GM19372 (cell line): ENCODE measurements around the gene CDC6.

Source experiments
- ATAC-seq: cut with Tn5 transposase; IDR thresholded peaks from one replicate; pipeline ENCODE4 v1.9.1; 2021; ENCODE audit warnings: mild to moderate bottlenecking, low read depth, moderate library complexity; ENCODE audit not compliant: unreplicated experiment

The CDC6 gene

DNA sequence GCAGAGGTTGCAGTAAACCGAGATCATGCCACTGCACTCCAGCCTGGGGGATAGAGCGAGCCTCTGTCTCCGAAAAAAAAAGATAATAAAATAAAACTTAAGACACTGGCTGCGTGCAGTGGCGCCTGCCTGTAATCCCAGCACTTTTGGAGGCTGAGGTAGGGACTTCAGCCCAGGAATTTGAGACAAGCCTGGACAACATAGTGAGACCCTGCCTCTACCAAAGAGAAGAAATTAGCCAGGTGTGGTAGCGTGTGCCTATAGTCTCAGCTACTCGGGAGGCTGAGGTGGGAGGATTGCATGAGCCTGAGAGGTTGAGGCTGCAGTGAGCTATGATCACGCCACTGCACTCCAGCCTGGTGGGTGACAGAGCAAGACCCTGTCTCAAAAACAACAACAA, 47.9 kb downstream of the CDC6 start:
- ATAC-seq: no peak

DNA sequence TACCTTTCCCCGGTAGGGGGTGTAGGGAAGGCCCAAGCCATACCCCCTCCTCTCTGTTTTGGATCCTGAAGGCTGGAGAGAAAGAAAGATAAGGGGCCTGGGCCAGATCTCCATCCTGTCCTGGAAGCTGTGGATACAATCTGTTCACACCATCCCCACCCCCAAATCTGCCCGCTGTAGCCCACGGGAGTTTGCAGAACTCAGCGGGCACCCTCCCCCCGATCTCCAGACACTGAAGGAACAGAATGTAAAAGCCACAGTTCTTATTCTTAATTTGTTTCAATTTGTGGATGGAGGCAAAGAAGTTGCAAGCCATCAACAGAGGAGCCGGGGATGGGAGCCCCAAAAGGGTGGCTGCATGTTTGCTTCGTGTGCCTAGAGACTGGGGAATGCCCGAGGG, 49.7 kb downstream of the CDC6 start:
- no peak for ATAC-seq

DNA sequence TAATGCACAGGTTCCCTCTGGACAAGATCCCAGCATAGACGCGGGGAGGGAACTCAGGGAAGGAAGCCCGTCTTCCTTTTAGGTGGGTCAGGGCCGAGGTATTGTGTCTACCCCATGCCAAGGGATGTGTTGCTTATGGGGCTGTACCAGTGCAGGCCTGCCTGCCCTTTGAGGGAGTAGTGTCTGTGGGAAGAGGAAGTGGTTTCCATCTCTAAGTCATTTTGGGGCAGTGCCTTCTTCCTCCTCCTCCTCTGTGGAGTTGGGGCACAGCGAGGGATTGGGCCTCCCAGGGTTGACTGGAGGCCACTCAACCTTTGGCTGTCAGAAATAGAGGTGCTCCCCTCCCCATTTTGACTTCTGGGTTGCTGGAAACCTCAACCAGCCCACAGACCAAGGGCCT, 50.4 kb downstream of the CDC6 start:
- ATAC-seq: no peak

- ATAC-seq: no peak
These were observed 51.4 kb downstream of the CDC6 start for GRCh38 chr17:40338941-40339649.

DNA sequence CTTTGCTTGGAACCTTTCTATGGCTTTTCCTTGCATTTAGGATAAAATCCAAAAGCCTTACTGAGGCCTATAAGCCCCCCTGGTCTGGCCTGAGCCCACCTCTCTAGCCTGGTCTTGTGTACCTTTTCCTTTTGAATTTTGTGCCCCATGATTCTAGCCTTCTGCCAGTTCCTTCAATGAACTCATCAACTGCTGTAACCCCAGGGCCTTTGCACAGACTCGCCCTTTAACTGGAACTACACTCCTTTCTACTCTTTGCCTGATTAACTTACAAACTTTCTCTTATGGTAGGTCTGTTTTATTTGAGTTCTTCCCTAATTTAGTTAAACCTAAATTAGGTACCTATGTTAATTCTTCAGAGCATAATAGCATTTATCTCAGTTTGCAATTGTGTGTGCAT, 52.6 kb downstream of the CDC6 start:
- ATAC-seq: no peak

DNA sequence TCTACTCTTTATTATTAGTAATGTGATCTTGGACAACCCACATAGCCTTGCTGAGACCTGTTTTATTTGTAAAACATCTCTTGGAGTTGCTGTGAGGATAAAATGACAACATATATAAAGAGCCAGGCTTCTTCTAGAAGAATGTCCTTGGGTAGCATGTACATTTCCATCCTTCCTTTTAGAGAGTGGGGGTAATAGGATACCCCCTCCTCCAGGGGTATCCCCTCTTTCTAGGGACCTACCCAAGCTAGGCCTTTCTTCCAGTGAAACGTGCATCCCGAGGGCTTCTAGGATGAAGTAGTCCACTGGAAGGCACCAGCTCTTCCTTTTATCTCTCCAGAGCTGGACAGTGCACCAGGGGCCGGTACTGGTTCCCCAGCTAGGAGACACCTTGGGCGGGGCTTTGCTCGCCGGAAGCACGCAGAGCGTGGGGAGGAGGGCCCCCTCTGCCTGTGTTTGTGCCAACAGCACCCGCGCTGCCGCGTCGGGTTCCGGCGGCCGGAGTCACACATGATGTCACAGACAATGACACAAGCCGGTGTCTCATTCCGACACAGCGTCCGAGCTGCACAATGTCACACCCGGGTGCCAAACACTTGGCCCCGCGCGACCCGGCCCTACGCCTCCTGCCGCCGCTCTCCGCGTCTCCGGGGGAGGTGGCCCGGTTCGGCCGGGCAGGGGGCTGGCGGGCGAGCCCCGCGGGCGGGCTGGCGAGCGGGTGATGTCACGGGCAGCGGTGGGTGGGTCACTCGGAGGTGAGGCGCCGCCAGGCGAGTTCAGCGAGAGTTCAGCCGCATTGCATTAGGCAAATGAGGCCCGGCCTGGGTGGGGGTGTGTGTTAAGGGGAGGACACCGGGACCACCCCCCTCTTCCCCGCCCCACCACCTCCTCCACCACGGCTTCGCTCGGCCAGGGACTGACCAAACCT, 53.5 kb downstream of the CDC6 start:
- ATAC-seq: peak; percentile 73

DNA sequence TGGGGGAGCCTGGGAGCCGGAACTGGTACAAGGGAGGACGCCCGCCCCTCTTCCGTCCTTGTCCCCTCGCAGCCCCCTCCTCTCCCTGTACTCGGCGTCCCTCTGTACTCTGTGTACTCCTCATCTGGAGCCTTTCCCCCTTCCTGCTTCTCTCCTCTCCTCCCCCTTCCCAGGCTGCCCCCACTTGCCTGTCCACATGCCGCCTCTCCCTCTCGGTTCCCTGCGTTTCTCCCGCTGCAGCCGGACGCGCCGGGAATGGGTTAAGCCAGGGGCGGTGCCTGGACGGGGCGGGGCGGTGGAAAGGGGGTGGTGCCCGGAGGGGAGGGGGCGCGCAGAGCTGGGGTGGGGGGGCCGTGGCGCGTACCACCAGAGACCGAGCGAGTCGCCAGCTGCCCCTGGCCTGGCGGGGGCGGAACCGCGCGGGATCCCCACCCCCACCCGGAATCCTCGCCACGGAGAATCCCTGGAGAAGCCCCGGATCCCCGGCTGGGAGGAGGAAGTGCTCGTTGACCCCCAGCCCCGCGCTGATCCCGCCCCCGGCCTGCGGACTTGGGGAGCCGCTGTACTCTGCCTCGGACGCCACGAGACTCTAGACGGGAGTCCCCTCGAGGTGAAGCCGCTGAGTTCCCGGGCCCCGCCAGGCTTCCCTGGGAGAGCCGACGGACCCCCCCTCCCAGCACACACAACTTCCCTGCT, 54.3 kb downstream of the CDC6 start:
- no peak for ATAC-seq

DNA sequence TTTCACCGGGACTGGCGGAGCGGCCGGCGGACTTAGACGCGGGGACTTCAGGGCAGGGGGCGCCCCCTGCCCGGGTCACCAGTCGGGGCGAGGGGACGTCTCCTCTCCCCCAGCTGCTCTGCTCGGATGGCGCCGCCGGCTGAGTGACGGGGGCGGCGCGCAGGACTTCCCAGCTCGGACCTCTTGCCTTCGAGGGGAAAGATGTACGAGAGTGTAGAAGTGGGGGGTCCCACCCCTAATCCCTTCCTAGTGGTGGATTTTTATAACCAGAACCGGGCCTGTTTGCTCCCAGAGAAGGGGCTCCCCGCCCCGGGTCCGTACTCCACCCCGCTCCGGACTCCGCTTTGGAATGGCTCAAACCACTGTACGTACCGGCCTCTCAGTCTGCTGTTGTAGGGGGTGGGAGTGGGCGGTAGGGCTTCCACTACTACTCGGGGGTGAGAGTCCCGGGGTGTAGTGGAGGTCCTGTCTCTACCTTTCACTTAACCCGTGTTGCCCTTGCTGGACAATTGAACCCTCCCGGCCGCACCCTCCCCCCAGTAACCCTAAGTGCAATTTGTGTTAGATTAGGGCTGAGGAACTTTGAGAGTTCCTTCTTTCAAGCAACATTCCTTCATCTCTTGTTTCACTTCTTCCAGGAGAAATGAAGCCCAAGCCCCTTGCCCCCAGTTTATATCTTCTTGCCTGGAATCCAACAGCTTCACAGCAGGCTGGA, 55.0 kb downstream of the CDC6 start:
- no peak for ATAC-seq

GRCh38 chr17:40343219-40344119, 55.8 kb downstream of the CDC6 start:
- no peak for ATAC-seq

DNA sequence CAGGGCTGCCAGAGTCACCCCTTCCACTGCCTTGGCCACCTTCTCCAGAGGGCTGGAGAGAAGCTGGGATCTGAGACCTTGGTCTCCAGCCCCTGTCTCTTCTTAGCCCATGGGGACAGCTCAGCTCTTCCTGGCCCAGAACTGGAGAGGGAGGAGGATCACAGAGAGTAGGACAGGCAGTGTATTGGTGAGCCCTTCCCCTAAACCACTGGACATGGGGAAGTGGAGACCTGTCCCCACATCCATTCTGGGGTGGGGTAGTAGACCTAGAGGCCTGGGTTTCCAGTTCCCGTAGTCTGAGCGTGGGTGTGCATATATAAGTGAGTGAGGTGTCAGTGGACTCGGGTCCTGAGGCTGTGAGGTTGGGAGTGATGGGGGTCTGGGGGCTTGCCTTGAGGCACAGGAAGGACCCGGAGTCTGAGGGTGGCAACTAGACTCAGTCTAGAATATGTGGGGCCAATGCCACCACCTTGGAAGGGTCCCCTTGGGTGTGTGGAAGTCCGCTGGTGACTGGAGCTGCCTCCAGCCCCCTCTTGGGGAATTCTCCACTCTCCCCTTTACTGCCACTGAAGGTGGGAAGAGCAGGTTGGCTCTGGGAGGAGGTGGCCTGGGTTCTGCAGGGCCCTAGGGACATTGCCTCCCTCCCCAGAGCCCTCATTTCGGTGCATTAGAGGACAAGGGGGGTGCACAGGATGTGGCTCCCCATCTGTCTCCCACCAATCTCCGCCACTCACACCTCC, 56.9 kb downstream of the CDC6 start:
- ATAC-seq: no peak

- no peak for ATAC-seq
These were observed 57.7 kb downstream of the CDC6 start for GRCh38 chr17:40345161-40345993.

DNA sequence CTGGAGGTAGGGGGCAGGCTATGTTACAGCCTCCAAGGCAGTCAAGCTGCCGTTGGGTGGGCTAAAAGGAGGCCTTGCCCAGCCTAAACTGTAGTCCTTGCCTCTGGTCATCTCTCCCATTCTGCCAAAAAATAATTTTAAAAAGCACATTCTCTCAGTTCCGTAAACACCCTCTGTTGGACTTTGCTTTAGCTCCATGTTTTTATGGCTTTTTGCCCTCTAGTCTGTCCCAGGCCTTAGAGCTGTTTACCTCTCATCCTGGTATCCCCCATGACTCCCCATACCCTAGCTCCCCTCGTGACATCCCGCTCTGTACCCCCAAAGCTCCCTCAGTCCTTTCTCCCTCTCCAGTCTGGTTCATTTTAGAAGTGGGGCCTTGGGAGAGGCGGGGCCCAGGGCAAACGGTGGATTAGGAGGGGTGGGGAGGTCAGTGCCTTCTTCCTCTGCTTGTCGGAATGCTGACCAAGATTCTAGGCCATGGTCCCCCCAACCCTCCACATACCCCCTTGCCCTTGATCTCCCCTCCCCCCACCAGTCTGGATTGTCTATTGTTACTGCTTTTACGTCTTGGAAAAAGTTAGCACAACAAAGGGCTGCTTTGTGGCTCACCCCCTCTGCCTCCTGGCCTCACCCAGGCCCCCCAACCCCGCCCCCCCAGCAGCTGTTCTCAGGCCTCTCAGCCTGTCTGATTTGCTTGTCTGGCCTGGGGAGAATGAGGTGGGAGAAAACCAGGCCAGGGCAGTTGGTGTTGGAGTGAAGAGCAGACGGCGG, 58.5 kb downstream of the CDC6 start:
- ATAC-seq: no peak

DNA sequence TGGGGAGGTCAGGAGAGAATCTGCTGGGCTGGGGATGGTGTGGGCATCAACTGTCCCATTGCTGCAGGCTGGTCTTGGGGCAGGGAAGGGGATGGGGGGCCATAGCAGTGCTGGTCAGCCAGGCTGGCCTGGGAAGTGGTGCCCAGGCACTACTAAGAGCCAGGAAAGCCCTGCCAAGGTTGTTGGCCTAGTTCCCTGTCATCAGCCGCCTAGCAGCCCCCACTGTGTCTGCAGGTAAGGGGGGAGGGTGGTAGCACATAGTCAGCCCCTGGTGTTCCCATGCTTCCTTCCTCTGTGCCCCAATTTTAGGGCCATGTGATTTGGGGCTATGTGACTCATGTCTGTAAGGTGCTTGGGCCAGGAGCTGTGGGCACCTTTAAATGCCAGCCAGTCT, 59.1 kb downstream of the CDC6 start:
- no peak for ATAC-seq

- ATAC-seq: no peak
These were observed 59.8 kb downstream of the CDC6 start for GRCh38 chr17:40347319-40348135.

DNA sequence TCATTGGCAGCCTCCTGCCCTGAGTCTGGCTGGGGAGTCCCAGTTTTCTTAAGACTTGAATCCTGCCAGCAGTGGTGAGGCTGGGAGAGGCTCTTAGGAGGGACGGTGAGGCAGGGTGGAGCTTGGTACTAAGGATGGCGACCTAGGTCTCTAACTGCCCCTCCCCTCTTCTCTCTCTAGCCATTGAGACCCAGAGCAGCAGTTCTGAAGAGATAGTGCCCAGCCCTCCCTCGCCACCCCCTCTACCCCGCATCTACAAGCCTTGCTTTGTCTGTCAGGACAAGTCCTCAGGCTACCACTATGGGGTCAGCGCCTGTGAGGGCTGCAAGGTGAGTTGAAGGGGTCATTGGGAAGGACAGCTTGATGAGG, 60.4 kb downstream of the CDC6 start:
- no peak for ATAC-seq
